ENCODE measurements around the gene TRPM2. TPM values are rescaled to one million over a fixed set of nuclear protein-coding genes. Genes with fewer than 3 reads are reported as not detected.
"Not testable (repeated sequence)": the region's sequence is repeated elsewhere in the genome, so short reads cannot be mapped to it uniquely, and the experiment has no call there.

Gene TRPM2
- total RNA-seq, 1 donor from 2014 or later = 2.8 TPM

DNA sequence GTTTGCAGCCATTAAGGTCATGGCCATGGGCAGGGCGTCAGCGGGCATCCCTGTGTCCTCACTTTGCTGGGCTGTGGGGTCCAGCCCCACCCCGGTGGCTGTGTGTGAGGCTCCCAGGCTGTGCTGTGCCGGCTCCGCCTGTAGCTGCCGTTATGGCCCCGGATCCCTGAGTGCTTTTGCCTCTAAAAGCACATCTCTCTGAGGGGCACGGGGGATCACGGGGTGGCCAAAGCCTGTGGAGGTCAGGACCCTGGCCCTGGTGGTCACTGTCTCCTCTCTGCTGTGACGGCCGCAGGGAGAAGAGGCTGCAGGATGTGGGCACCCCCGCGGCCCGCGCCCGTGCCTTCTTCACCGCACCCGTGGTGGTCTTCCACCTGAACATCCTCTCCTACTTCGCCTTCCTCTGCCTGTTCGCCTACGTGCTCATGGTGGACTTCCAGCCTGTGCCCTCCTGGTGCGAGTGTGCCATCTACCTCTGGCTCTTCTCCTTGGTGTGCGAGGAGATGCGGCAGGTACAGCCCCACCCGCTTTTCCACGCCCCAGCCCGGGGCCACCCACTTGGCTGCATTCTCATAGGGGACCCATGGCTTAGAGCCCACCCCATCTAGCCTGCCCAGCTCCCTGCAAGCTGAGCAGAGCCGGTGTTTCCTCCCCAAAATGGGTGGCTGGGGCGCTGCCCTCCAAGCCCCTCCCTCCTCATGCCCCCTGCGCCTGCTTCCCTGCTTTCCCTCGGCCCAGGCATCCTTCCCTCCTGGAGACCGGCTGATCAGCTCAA, 48.2 kb downstream of the TRPM2 start:
- DNase-seq (ENCODE audit: low read depth) = no peak

DNA sequence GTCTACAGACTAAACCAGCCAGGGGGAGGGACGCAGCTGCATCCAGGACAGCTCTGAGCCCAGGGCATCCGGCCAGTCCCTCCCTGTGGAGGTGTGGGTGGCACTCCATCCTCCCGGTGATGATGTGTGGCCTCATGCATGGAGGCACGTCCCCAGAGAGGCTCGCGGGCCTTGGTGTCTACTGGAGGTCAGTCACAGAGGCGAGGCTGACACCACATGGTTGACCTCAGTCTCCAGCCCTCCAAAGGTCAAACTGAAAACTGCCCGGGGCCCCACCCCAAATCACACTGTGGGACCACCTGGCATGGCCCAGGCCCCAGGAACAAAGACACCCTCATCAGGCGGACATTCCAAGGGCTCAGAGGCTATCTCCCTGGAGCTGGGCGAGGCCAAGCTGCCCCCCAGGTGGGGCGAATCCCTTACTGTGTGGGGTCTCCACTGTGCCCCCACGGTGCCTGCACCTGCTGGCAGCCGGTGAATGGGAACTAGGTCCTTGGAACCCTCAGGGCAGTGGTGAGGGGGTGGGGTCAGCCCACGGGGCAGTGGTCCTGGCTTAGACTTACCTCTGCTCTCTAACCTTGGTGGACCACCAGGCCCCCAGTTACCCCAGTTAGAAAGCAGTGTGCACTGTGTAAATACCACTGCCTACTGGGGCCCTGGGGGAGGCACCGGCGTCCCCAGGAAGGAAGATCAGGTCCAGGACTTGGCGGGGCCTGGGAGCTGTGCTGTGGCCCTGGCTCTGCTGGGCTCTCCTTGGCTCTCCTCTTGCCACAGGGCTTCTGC, 49.1 kb downstream of the TRPM2 start:
- Histone ChIP-seq H3K36me3 (ENCODE audit: control insufficient read depth, insufficient read depth, low read length) (no peaks in the 10 kb centered on the region), H3K4me3 (ENCODE audit: low read depth, low read length) (no peak overlapping the region), H3K27me3 (ENCODE audit: control insufficient read depth, insufficient read depth, low read length) (no peaks in the 10 kb centered on the region)
- DNase-seq (ENCODE audit: low read depth) = no peak
- TF ChIP-seq, protein P1, sequence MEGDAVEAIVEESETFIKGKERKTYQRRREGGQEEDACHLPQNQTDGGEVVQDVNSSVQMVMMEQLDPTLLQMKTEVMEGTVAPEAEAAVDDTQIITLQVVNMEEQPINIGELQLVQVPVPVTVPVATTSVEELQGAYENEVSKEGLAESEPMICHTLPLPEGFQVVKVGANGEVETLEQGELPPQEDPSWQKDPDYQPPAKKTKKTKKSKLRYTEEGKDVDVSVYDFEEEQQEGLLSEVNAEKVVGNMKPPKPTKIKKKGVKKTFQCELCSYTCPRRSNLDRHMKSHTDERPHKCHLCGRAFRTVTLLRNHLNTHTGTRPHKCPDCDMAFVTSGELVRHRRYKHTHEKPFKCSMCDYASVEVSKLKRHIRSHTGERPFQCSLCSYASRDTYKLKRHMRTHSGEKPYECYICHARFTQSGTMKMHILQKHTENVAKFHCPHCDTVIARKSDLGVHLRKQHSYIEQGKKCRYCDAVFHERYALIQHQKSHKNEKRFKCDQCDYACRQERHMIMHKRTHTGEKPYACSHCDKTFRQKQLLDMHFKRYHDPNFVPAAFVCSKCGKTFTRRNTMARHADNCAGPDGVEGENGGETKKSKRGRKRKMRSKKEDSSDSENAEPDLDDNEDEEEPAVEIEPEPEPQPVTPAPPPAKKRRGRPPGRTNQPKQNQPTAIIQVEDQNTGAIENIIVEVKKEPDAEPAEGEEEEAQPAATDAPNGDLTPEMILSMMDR (IDR thresholded peaks at IDR 0.05; ENCODE audit: insufficient read depth, low read length, poor library complexity, severe bottlenecking) = no peak

More for the DNA sequence above, 48.2 kb downstream of the TRPM2 start:
- Histone ChIP-seq H3K4me3 (ENCODE audit: low read depth, low read length) (no peak overlapping the region), H3K36me3 (ENCODE audit: control insufficient read depth, insufficient read depth, low read length) (no peaks in the 10 kb centered on the region), H3K27me3 (ENCODE audit: control insufficient read depth, insufficient read depth, low read length) (no peaks in the 10 kb centered on the region)
- TF ChIP-seq, protein P1 (IDR thresholded peaks at IDR 0.05; ENCODE audit: insufficient read depth, low read length, poor library complexity, severe bottlenecking) = no peak

DNA sequence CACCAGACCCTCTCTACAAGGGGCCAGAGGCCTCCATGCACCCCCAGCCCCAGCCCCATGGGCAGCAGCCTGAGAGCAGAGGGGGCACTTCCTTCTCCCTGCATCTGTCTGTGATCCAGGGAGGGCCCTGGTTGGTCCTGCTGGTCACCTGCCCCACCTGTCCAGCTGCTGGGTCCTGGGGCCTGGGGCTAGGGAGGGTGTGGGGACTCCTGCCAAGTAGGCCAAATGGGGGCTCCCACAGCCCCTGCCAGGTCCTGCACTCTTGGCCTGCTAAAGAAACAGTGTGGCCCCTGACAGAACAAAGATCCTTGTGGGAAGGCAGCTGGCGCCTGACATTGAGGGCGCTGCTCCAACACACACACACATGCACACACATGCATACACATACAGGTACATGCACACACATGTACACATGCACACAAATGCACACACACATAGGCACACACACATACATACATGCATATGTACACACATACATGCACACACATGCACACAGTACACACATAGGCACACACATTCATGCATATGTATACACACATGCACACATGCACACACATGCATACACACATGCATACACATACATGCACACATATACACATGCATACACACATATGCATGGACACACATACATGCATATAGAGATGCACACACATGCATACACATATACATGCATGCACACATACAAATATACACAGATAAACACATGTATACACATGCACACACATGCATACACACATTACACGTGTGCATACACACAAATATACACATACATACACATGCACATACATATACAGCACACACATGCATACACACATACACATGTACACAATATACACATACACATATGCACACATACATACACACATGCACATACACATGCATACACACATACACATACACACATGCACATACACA, 49.9 kb downstream of the TRPM2 start:
- TF ChIP-seq, protein P1 (IDR thresholded peaks at IDR 0.05; ENCODE audit: insufficient read depth, low read length, poor library complexity, severe bottlenecking) = no peak
- H3K4me3 ChIP-seq (ENCODE audit: low read depth, low read length) = no peak overlapping the region
- no peak for DNase-seq (ENCODE audit: low read depth)
- H3K36me3 ChIP-seq (ENCODE audit: control insufficient read depth, insufficient read depth, low read length) = no peaks in the 10 kb centered on the region
- H3K27me3 ChIP-seq (ENCODE audit: control insufficient read depth, insufficient read depth, low read length) = no peaks in the 10 kb centered on the region

DNA sequence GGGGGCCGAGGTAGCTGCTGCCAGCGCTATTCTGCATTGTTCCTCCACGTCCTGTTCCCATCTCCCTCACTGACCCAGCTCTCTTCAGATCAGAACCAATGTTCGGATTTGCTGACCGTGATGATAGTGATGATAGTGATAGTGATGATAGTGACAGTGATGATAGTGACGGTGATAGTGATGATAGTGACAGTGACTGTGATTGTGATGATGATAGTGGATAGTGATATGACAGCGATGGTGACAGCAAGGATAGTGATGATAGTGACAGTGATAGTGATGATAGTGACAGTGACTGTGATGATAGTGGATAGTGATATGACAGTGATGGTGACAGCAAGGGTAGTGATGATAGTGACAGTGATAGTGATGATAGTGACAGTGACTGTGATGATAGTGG, 51.1 kb downstream of the TRPM2 start:
- not testable (repeated sequence) for H3K27me3 ChIP-seq (ENCODE audit: control insufficient read depth, insufficient read depth, low read length); H3K4me3 ChIP-seq (ENCODE audit: low read depth, low read length); DNase-seq (ENCODE audit: low read depth); H3K36me3 ChIP-seq (ENCODE audit: control insufficient read depth, insufficient read depth, low read length)

DNA sequence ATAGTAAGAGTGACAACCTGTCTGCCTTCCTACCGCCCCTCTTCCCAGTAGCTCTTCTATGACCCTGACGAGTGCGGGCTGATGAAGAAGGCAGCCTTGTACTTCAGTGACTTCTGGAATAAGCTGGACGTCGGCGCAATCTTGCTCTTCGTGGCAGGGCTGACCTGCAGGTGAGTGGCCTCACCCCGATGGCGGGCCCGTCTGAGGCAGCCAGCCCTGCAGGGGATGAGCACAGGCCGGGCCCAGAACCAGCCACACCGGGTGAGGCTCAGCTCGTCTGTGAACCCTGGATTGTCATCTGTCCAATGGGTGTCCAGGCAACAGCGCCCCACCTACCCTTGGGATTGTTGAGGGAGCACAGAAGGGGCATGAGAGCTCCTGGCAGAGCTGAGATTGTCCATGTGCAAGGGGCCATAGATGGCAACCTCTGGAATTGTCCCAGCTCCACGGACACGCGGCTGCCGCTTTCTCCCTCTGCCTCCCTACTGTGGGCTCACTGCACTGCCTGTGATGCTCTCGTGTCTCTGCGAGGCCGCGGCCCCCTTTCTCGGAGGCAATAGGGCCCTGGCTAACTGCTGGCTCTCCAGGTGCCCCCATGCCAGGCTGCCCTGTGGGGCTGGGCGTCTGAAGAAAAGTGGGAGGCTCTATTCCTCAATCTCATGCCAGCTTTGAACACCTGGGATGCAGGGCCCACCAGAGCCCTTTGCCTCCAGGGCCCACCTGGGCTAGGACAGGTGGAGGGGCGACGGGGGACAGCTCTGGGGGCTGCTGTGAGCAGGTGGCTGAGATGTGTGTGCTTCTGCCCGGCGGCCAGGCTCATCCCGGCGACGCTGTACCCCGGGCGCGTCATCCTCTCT, 51.9 kb downstream of the TRPM2 start:
- no peak for DNase-seq (ENCODE audit: low read depth)
- Histone ChIP-seq H3K36me3 (ENCODE audit: control insufficient read depth, insufficient read depth, low read length) (no peaks in the 10 kb centered on the region), H3K4me3 (ENCODE audit: low read depth, low read length) (no peak overlapping the region), H3K27me3 (ENCODE audit: control insufficient read depth, insufficient read depth, low read length) (no peaks in the 10 kb centered on the region)
- TF ChIP-seq, protein P1 (IDR thresholded peaks at IDR 0.05; ENCODE audit: insufficient read depth, low read length, poor library complexity, severe bottlenecking) = no peak

Data from kidney epithelial cell (primary cell).